ENCODE measurements around the gene HBS1L. TPM values are rescaled to one million over a fixed set of nuclear protein-coding genes. Genes with fewer than 3 reads are reported as not detected.

HBS1L gene
- total and polyA plus RNA-seq, 7 experiments from 2014 or later: 61.4 to 112 (median 81.0) TPM

DNA sequence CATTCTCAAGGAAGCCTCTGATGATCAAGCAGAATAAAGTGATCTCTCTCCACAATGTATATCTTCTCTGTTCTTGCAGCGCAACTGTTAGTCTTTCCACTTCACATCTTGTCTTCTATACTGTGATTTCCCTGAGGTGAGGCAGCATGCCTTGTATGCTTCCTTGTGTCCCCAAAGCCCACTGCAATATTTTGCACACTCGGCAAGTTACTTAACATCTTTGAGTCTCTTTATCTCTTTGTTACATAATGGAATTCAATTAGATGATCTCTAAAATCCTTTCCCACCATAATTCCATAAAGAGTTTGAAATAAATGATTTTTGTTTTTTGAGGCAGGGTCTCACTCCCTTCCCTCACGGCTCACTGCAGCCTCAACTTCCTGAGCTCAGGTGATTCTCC is 64.4 kb downstream of the HBS1L start:
- Mint-ChIP-seq H3K36me3 (peaks cover 3 to 43% (median 19%) of the 10 kb centered on the region in 5 donors), H3K27me3 (no peaks in the 10 kb centered on the region), H3K4me1 (peaks cover 0 to 17% (median 0%) of the 10 kb centered on the region in 7 donors), H3K4me3 (no peak overlapping the region), H3K27ac (peak overlapping the region in 1 of 9 donors; percentile 52), H3K9me3 (no peaks in the 10 kb centered on the region)
- no peak overlapping the region for H3K4me3 ChIP-seq (ENCODE audit: low read length)
- ATAC-seq: no peak
- CTCF ChIA-PET: no interaction called here
- no peak for DNase-seq
- H3K4me1 ChIP-seq (ENCODE audit: control insufficient read depth in 2 of 2, insufficient read depth in 2 of 2, low read length in 2 of 2): no peaks in the 10 kb centered on the region
- POLR2A ChIA-PET: no interaction called here
- no peaks in the 10 kb centered on the region for H3K9me3 ChIP-seq (ENCODE audit: control insufficient read depth in 2 of 3, low read length in 3 of 3)
- no peaks in the 10 kb centered on the region for H3K27me3 ChIP-seq (ENCODE audit: control insufficient read depth in 2 of 2, insufficient read depth in 2 of 2, low read length in 2 of 2)
- H3K27ac ChIP-seq (ENCODE audit: low read depth, low read length): no peak overlapping the region
- H3K36me3 ChIP-seq (ENCODE audit: control insufficient read depth in 2 of 3, insufficient read depth in 3 of 3, low read length in 3 of 3): peaks cover 0 to 37% (median 11%) of the 10 kb centered on the region in 3 experiments
- intact Hi-C loops (cut with micrococcal nuclease): no loop called here

DNA sequence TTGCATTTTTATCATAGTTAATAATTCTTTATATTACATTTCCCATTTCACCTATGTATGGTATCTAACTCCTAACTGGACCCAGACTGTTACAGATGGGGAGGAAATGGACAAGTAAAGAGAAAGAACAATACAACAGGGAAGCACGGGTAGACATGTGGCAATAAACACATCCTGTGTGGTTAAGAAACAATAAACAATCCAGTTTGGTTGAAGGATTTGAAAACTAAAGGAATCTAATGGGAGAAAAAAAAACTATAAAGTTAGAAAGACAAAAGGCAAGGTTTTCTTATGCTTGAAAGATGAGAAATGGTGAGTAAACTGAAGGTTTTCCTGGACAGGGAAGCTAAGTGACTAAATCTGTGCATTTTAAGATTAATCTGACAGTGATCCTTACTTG is 69.8 kb downstream of the HBS1L start:
- H3K4me1 Mint-ChIP-seq: peaks cover 3 to 41% (median 13%) of the 10 kb centered on the region in 7 donors
- ChIA-PET POLR2A (interaction anchor here (0.7 kb wide), 1 partner anchor 146 kb away, joined by 4 read pairs; no protein-coding TSS in a partner anchor), CTCF (no interaction called here)
- Histone ChIP-seq H3K27me3 (ENCODE audit: control insufficient read depth in 2 of 2, insufficient read depth in 2 of 2, low read length in 2 of 2) (no peaks in the 10 kb centered on the region), H3K9me3 (ENCODE audit: control insufficient read depth in 2 of 3, low read length in 3 of 3) (no peaks in the 10 kb centered on the region), H3K4me3 (ENCODE audit: low read length) (no peak overlapping the region), H3K4me1 (ENCODE audit: control insufficient read depth in 2 of 2, insufficient read depth in 2 of 2, low read length in 2 of 2) (no peaks in the 10 kb centered on the region), H3K36me3 (ENCODE audit: control insufficient read depth in 2 of 3, insufficient read depth in 3 of 3, low read length in 3 of 3) (peaks cover 0 to 35% (median 7%) of the 10 kb centered on the region in 3 experiments), H3K27ac (ENCODE audit: low read depth, low read length) (no peak overlapping the region)
- H3K9me3 Mint-ChIP-seq: peaks cover 0 to 2% (median 0%) of the 10 kb centered on the region in 11 donors
- DNase-seq (no peak), ATAC-seq (no peak)
- intact Hi-C loops (cut with micrococcal nuclease): loop anchor here in 1 of 2 donors (1.0 to 2.0 kb wide), 2 partner anchors 9 to 18 kb away; no protein-coding TSS in a partner anchor
- H3K4me3 Mint-ChIP-seq: no peak overlapping the region
- peak overlapping the region in 2 of 9 donors; percentile 7 to 14 for H3K27ac Mint-ChIP-seq
- no peaks in the 10 kb centered on the region for H3K27me3 Mint-ChIP-seq
- H3K36me3 Mint-ChIP-seq: peaks cover 19 to 49% (median 34%) of the 10 kb centered on the region in 5 donors

DNA sequence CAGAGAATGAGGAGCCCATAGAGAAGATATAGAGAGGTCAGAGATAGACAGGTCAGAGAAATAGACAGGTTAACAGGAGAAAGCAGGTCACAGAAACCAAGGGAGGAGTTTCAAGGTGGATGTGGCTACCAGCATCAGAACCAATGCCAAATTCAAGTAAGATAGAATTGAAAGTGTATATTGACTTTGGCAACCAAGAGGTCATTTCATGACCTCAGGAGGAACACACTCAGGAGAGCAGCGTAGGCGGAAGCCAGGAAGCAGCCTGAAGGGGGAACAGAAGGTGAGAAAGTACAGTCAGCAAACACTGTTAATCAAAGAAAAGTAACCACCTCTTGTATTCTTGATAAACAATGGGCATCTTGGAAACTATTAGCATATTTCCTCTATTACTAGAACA is 70.8 kb downstream of the HBS1L start:
- ChIA-PET CTCF (no interaction called here), POLR2A (no interaction called here)
- intact Hi-C loops (cut with micrococcal nuclease): loop anchor here in 1 of 2 donors (2.0 kb wide), 1 partner anchor 19 kb away; no protein-coding TSS in a partner anchor
- peak overlapping the region in 4 of 9 donors; percentile 2 to 42 (median 19) for H3K27ac Mint-ChIP-seq
- peaks cover 24 to 48% (median 36%) of the 10 kb centered on the region in 5 donors for H3K36me3 Mint-ChIP-seq
- no peaks in the 10 kb centered on the region for H3K4me1 ChIP-seq (ENCODE audit: control insufficient read depth in 2 of 2, insufficient read depth in 2 of 2, low read length in 2 of 2)
- no peaks in the 10 kb centered on the region for H3K9me3 ChIP-seq (ENCODE audit: control insufficient read depth in 2 of 3, low read length in 3 of 3)
- no peak overlapping the region for H3K4me3 Mint-ChIP-seq
- no peak for DNase-seq
- H3K27me3 ChIP-seq (ENCODE audit: control insufficient read depth in 2 of 2, insufficient read depth in 2 of 2, low read length in 2 of 2): no peaks in the 10 kb centered on the region
- peaks cover 3 to 44% (median 13%) of the 10 kb centered on the region in 7 donors for H3K4me1 Mint-ChIP-seq
- H3K27ac ChIP-seq (ENCODE audit: low read depth, low read length): no peak overlapping the region
- H3K9me3 Mint-ChIP-seq: peaks cover 0 to 2% (median 0%) of the 10 kb centered on the region in 11 donors
- H3K4me3 ChIP-seq (ENCODE audit: low read length): no peak overlapping the region
- no peak for ATAC-seq
- no peaks in the 10 kb centered on the region for H3K27me3 Mint-ChIP-seq
- H3K36me3 ChIP-seq (ENCODE audit: control insufficient read depth in 2 of 3, insufficient read depth in 3 of 3, low read length in 3 of 3): peaks cover 0 to 29% (median 7%) of the 10 kb centered on the region in 3 experiments

DNA sequence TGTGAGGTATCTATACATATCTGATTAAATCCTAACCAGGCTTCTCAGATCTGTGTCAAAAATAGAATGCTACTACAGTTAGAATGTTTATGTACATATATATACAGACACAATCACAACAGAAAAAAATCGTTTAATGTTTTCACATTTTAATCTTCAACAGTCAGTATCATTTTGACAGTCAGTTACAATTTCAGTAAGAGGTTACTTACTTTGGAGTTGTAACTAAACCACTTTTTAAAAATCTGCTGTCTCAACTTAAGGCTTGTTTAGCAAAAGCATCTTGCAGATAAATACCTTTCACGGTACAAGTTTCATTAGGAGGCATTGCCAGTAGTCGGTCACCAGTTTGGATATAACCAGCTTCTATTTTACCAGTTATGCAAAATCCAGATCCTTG is 72.5 kb downstream of the HBS1L start:
- CTCF ChIA-PET: interaction anchor here (0.5 kb wide), 1 partner anchor 160 kb away, joined by 3 read pairs; no protein-coding TSS in a partner anchor
- DNase-seq (no peak), ATAC-seq (no peak)
- peaks cover 0 to 34% (median 7%) of the 10 kb centered on the region in 3 experiments for H3K36me3 ChIP-seq (ENCODE audit: control insufficient read depth in 2 of 3, insufficient read depth in 3 of 3, low read length in 3 of 3)
- H3K27ac Mint-ChIP-seq: no peak overlapping the region
- H3K9me3 Mint-ChIP-seq: peaks cover 0 to 2% (median 0%) of the 10 kb centered on the region in 11 donors
- H3K4me1 ChIP-seq (ENCODE audit: control insufficient read depth in 2 of 2, insufficient read depth in 2 of 2, low read length in 2 of 2): no peaks in the 10 kb centered on the region
- H3K27me3 Mint-ChIP-seq: no peaks in the 10 kb centered on the region
- peaks cover 21 to 51% (median 40%) of the 10 kb centered on the region in 5 donors for H3K36me3 Mint-ChIP-seq
- intact Hi-C loops (cut with micrococcal nuclease): no loop called here
- H3K4me3 ChIP-seq (ENCODE audit: low read length): no peak overlapping the region
- POLR2A ChIA-PET: no interaction called here
- H3K4me1 Mint-ChIP-seq: peaks cover 3 to 50% (median 13%) of the 10 kb centered on the region in 7 donors
- H3K4me3 Mint-ChIP-seq: peak overlapping the region in 1 of 10 donors; percentile 8
- no peaks in the 10 kb centered on the region for H3K27me3 ChIP-seq (ENCODE audit: control insufficient read depth in 2 of 2, insufficient read depth in 2 of 2, low read length in 2 of 2)
- H3K9me3 ChIP-seq (ENCODE audit: control insufficient read depth in 2 of 3, low read length in 3 of 3): no peaks in the 10 kb centered on the region
- H3K27ac ChIP-seq (ENCODE audit: low read depth, low read length): no peak overlapping the region

DNA sequence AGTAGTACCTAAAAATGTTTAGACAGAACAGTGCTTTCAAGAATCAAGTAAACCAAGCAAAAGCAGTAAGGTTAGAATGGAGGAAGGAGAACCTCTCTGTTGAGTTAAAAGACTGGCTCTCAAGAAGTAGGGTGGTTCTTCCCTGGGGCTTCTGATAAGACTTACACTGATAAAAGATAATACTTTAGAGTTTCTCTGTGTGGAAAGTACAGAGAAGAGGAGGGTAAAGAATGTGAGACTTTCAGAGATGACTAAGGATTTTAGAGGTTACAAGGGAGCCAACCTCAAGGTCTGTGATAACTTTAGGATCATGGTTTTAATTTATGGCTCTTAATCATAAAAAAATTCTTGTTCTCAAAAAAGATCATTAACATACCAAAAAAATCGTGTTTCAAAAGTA is 73.8 kb downstream of the HBS1L start:
- Histone ChIP-seq H3K36me3 (ENCODE audit: control insufficient read depth in 2 of 3, insufficient read depth in 3 of 3, low read length in 3 of 3) (peaks cover 4 to 34% (median 7%) of the 10 kb centered on the region in 3 experiments), H3K27ac (ENCODE audit: low read depth, low read length) (no peak overlapping the region), H3K27me3 (ENCODE audit: control insufficient read depth in 2 of 2, insufficient read depth in 2 of 2, low read length in 2 of 2) (no peaks in the 10 kb centered on the region), H3K4me1 (ENCODE audit: control insufficient read depth in 2 of 2, insufficient read depth in 2 of 2, low read length in 2 of 2) (no peaks in the 10 kb centered on the region), H3K9me3 (ENCODE audit: control insufficient read depth in 2 of 3, low read length in 3 of 3) (no peaks in the 10 kb centered on the region), H3K4me3 (ENCODE audit: low read length) (no peak overlapping the region)
- Mint-ChIP-seq H3K27ac (peak overlapping the region in 3 of 9 donors; percentile 3 to 68 (median 41)), H3K4me1 (peaks cover 3 to 50% (median 17%) of the 10 kb centered on the region in 7 donors), H3K36me3 (peaks cover 28 to 56% (median 53%) of the 10 kb centered on the region in 5 donors), H3K4me3 (peak overlapping the region in 1 of 10 donors; percentile 24), H3K9me3 (peaks cover 0 to 9% (median 0%) of the 10 kb centered on the region in 11 donors), H3K27me3 (no peaks in the 10 kb centered on the region)
- ChIA-PET POLR2A (no interaction called here), CTCF (interaction anchor here (0.8 kb wide), 1 partner anchor 13 kb away, joined by 3 read pairs; no protein-coding TSS in a partner anchor)
- ATAC-seq: peak; percentile 26
- intact Hi-C loops (cut with micrococcal nuclease): no loop called here
- DNase-seq: no peak

DNA sequence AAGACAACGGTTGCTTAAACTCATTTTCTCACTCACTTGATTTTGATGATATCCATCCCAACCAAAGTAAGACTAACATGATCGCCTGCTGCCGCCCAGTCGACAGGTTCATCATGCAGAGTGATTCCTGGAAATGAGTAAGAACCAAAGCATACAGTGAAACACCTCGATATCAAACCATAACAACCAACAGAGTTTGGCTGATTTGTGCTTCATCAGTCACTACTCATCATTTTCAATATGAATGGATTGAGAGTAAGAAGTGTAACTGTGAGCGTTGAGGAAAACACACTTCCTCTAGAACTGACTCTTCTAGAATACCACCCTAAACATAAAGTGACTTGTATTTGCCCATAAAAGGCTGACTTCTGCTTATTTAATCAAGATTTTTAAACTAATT is 75.5 kb downstream of the HBS1L start:
- POLR2A ChIA-PET: no interaction called here
- Histone ChIP-seq H3K4me3 (ENCODE audit: low read length) (no peak overlapping the region), H3K9me3 (ENCODE audit: control insufficient read depth in 2 of 3, low read length in 3 of 3) (no peaks in the 10 kb centered on the region), H3K27me3 (ENCODE audit: control insufficient read depth in 2 of 2, insufficient read depth in 2 of 2, low read length in 2 of 2) (no peaks in the 10 kb centered on the region), H3K36me3 (ENCODE audit: control insufficient read depth in 2 of 3, insufficient read depth in 3 of 3, low read length in 3 of 3) (peaks cover 4 to 25% (median 7%) of the 10 kb centered on the region in 3 experiments), H3K4me1 (ENCODE audit: control insufficient read depth in 2 of 2, insufficient read depth in 2 of 2, low read length in 2 of 2) (no peaks in the 10 kb centered on the region), H3K27ac (ENCODE audit: low read depth, low read length) (no peak overlapping the region)
- Mint-ChIP-seq H3K4me1 (peaks cover 9 to 52% (median 26%) of the 10 kb centered on the region in 7 donors), H3K9me3 (peaks cover 0 to 23% (median 0%) of the 10 kb centered on the region in 11 donors), H3K27me3 (no peaks in the 10 kb centered on the region), H3K4me3 (peak overlapping the region in 1 of 10 donors; percentile 71), H3K36me3 (peaks cover 39 to 63% (median 62%) of the 10 kb centered on the region in 5 donors), H3K27ac (peak overlapping the region in 4 of 9 donors; percentile 4 to 76 (median 38))
- peak in 1 of 9 donors; percentile 38 for DNase-seq
- ATAC-seq: no peak
- intact Hi-C loops (cut with micrococcal nuclease): no loop called here
- CTCF ChIA-PET: no interaction called here
